Stimulated activated CD4-positive, alpha-beta T cell treated with anti-CD3 and anti-CD28 coated beads, Interleukin-4, amount 100 ng/mL, for 1 hour (primary cell): Measurements from ENCODE around the gene PALD1.
A peak's percentile ranks its signal among the peaks of the same experiment; 100 is the strongest.
"Not testable (repeated sequence)": the region's sequence is repeated elsewhere in the genome, so short reads cannot be mapped to it uniquely, and the experiment has no call there.

ENCODE experiments used
- DNase-seq: peaks from one replicate; pipeline ENCODE4 v3.0.0-alpha.2; 2020

The PALD1 gene

DNA sequence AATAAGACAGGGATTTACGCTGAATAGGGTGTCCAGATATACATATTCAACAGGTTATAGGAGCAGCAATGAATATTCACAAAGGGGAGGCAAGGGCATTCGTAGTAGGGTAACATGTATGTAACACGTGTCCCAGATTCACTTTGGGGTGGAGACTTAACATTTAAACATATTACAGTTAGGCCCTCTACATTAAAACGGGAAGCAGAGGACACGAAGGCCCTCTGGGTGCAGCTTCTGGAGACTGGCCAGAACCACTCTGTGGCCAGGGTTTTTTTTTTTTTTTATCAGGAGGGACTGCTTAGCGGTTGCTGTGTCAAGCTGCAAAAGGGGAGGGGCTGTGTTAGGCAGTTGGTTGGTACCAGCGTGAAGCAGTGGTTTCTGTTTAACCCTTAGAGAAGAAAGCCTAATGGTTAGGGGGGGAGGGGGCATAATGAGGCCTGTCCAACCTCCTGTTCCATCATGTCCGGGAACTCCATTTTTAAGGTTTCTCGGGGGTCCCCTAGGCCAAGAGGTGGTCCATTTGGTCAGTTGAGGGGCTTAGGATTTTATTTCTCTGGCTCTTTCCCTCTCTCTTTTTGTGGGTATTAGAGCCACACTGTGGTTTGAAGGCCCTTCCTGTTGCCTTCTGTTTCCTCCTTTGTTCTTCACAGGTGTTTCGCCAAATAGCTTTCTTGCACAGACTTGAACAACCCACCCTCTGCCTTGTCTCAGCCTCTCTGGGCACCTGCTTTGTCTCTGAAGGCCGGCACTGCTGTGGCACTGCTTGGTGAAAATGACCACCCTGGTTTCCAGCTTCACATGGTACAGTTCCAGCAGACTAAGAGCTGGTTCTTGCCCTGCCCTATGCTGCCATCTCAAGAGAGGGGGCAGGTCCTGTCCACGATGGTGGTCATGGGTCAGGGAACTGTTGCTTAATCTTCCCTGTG, 97.6 kb downstream of the PALD1 start:
- no peak for DNase-seq

DNA sequence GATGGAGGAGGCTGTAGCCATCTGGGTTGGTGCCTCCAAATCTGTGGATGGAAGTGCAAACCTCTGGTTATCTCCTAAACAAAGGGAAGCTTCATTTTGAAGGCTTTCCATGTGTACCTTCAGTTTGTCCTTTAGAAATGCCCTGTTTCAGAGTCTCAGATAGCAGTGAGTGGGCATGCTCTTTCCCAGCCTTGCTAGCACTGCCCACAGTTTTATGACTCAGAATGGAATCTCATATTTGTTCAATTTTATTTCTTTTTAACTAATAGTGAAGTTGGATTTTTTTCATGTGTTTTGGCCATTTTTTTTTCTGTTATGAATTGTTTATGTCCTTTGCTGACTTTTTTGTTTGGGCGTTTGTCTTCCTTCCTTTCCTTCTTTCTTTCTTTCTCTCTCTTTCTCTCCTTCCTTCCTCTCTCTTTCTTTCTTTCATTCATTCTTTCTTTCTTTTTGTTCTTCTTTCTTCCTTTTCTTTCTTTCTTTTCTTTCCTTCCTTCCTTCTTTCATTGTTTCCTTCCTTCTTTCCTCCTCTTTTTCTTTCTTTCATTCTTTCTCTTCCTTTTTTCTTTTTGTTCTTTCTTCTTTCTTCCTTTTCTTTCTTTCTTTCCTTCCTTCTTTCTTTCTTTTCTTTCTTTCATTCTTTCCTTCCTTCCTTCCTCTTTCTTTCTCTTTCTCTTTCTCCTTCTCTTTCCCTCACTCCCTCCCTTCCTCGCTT, 98.4 kb downstream of the PALD1 start:
- DNase-seq, result no peak

DNA sequence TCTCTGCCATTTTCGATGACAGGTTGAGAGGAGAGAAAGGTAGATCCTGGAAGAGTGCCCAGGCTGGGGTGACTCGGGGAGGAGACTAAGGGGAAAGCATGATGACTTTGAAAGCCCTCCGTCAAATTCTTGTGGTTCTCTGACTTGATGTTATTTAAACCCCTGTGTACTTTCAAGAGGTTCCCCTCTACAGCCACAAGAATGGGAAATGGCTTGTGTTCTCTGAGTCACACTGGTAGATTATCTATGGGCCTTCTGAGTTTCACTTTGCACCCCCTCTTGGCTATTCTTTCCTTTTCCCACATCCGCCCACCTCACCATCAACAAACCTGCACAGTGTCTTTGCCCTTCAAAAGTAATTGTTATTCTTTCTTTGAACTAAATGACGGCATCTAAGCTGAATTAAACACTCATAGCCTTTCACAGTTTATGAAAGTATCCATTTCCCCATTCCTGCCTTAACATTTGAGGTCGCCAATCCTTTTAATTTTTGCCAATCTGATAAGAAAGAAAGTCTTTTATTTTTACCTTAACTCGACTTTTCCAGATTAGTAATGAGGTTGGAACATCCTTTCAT, 99.9 kb downstream of the PALD1 start:
- DNase-seq, result peak; percentile 55

DNA sequence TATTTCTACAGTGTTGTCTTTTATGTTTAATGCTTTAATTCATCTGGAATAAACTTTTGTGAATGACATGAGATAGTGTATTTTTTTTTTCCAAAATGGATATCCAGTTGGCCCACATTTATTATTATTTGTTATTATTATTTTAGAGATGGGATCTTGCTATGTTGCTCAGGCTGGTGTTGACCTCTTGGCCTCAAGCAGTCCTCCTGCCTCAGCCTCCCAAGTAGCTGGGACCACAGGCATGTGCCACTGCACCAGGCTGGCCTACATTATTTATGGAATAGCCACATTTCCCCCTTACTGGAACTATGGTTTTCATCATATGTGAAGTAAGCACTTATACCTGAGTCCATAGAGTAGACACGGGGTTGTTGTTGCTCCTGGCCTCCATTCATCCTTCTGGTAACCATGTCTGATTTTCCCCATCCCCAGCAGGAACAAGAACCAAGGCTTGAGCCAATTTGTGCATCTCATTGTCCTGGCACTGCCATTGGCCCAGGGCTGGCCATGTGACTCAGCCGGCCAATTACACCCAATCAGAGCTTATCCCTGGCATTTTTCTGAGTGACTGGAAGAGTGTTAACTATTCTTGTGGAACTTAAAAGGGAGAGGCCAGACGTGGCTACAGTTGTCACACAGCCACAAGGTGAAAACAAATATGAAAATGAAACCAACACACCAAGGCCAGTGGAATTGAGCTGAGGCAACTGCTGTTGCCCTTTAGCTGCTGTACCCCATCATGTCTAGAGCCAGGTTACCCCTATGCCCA, 100.9 kb downstream of the PALD1 start:
- no peak for DNase-seq

DNA sequence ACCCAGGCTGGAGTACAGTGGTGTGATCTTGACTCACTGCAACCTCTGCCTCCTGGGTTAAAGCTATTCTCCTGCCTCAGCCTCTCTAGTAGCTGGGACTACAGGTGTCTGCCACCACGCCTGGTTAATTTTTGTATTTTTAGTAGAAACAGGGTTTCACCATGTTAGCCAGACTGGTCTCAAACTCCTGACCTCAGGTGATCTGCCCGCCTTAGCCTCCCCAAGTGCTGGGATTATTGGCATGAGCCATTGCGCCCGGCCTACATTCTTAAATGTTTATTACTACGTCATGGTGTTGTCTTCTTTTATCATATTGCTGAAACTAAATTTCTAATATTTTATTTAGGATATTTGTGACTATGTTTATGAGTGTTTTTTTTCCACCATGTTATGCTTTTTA, 102.6 kb downstream of the PALD1 start:
- DNase-seq, result not testable (repeated sequence)

DNA sequence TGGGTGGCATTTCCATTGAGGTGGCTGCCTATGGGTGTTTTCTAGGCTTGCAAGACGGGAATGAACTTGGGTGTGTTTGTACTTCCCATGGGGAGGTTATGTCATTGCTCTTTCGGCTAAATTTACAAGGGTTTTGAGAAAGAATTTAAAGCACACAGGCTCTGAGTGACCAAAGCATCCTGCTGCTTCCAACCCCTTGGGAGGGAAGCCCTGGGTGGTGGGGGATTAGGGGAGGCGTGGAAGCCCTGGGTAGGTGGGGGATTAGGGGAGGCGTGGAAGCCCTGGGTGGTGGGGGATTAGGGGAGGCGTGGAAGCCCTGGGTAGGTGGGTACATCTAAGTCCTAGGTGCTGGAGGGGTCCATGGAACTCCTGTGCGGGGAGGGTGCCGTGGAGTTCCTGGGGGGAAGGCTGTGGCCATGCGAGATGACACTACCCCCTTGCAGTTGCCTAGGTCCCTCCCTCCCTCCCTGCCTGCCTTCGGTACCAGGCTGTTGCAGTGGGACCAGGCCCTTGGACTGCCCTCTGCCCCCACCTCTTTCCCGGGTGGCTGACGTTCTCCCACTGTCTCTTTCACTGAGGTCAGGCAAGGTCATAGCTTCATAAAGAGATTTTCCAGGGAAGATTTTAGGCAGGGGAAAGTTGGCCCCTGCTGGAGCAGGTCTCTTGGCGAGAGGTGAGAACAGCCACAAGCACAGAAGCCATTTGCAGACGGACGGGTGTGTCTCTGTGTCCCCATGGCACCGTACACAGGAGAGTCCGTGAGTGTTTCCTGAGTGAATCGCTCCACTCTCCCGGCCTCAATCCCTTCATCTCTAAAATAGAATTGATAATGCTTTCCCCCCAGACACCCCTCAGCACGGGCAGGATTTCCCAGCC, 104.5 kb downstream of the PALD1 start:
- DNase-seq, result no peak

- no peak for DNase-seq
Measured at GRCh38 chr10:70583669-70584037, 105.1 kb downstream of the PALD1 start.

- DNase-seq, result no peak
Measured at GRCh38 chr10:70584366-70584765, 105.8 kb downstream of the PALD1 start.

GRCh38 chr10:70584909-70585544, 106.5 kb downstream of the PALD1 start:
- DNase-seq, result no peak

DNA sequence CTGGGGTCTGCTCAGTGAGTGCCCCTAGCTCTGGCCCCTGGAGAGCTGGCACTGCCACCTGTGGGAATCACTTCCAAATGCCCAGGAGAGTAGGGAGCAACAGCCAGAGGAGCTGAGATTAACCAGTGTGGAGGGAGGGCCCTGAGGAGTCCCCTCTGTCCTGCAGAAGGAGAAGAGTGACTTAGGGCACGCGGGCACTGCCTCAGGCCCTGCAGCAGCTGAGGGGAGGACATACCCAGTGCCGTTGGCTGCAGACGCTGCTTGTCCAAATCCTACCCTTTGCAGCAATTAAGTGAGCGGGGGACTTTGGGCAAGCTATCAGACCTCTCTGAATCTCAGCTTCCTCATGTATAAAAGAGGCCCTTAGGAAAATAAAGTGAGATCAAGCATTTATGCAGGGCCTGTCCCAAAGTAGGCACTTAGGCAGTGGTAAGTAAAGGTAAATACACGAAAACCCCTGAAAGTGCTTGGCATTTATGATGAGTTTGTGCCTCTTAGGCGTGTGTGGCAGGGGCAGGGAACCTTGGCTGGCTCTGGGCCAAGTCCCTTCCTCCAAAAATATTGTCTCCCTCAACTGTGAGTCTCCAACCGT, 107.1 kb downstream of the PALD1 start:
- DNase-seq, result no peak

DNA sequence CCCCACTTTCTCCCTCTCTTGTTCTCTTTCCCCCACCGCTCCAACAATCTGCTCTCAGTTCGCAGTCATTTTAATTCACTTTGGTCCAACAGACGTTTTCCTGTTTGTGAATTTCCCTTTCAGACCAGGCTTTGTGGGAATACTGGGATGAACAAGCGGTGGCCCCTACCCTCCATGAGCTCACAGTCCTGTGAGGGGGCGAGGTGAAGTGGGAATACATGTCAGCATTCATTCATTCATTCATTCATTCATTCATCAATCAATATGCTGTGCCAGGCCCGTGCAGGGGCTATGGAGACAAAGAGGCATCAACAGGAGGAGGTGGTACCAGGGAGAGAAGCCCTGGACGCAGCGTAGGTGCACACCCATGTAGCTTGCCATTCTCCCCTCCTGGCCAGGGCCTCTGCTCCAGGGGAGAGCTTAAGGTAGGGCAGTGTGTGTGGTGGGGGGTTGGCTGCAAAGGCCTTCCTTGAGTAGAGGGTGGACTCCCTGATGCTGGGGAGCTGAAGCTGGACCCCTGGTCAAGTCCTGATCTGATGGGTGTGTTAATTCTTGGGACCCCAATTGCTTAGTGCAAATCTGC, 107.9 kb downstream of the PALD1 start:
- no peak for DNase-seq

GRCh38 chr10:70587045-70587658, 108.6 kb downstream of the PALD1 start:
- DNase-seq, result no peak

GRCh38 chr10:70588255-70588654, 109.7 kb downstream of the PALD1 start:
- DNase-seq, result no peak

DNA sequence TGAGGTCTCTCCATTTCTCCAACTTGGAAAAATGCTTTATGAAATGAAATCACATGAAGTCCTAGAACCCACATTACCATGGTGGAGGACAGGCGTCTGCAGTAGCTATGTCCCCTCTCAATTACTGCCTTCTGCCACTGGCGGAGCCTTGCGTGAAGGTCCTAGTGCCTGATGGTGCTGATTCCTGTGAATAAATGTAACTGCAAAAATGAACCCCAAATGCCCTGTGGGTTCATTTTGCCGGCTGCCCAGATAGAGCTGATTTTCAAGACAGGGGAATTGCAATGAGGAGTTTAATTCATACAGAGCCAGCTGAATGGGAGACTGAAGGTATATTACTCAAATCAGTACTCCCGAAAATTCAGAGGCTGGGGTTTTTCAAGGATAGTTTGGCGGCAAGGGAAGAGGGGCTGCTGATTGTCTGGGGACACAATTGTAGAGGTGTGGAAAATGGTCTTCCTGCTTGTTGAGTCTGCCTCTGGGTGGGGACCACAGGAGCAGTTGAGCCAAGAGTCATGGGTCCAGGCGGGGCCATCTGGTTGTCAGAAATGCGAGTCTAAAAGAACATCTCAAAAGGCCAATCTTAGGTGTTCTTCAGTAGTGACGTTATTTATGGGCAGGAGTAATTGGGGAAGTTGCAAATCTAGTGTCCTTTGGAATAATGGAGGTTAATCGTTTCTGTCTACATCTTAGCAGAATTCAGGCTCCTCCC, 110.4 kb downstream of the PALD1 start:
- no peak for DNase-seq

GRCh38 chr10:70589762-70590654, 111.4 kb downstream of the PALD1 start:
- DNase-seq, result no peak

GRCh38 chr10:70590655-70591416, 112.3 kb downstream of the PALD1 start:
- no peak for DNase-seq

- DNase-seq, result no peak
Measured at GRCh38 chr10:70592186-70592735, 113.7 kb downstream of the PALD1 start.
